Medulla oblongata (tissue), 1 donor: ENCODE data around the gene EEF2.
"Not testable (repeated sequence)": the region's sequence is repeated elsewhere in the genome, so short reads cannot be mapped to it uniquely, and the experiment has no call there.

ENCODE experiments used
- DNase-seq: peaks from one replicate; pipeline ENCODE4 v3.0.0-alpha.2; 2015; ENCODE audit errors: extremely low spot score

EEF2 gene

GRCh38 chr19:3944018-3944721 lies 41.1 kb downstream of the EEF2 start:
- no peak for DNase-seq

- DNase-seq = no peak
Observed at GRCh38 chr19:3942790-3943409, 42.4 kb downstream of the EEF2 start.

- DNase-seq = not testable (repeated sequence)
Observed at GRCh38 chr19:3938300-3938950, 46.8 kb downstream of the EEF2 start.

- no peak for DNase-seq
Observed at GRCh38 chr19:3936506-3937442, 48.5 kb downstream of the EEF2 start.

- DNase-seq = no peak
Observed at GRCh38 chr19:3932931-3933810, 52.1 kb downstream of the EEF2 start, which contains the start of gene NMRK2. TSS of gene NMRK2 (plus strand) at chr19:3933069. CDS start at chr19:3933672, 603 bp downstream.

- DNase-seq = no peak
Observed at GRCh38 chr19:3931041-3931440, 54.2 kb downstream of the EEF2 start.
